MCF 10A (cell line): ENCODE measurements around the gene C1orf174. TPM values are rescaled to one million over a fixed set of nuclear protein-coding genes. Genes with fewer than 3 reads are reported as not detected.

Source experiments
- BruUV-seq: library from RNA; stranded (reverse); fragments of 400-500 nt; replicated peaks from 2 replicates; lab custom pipeline; 2021; lab: Mats Ljungman, UMichigan
- CTCF ChIA-PET: fragments of 300-600 bp; sonication (Branson Sonifier 250); formaldehyde crosslinking; extraction: SDS; loops from one replicate; lab custom pipeline; 2021; ENCODE audit warnings: antibody characterized with exemption, inconsistent platforms; lab: Yijun Ruan, JAX
- POLR2A ChIA-PET: fragments of 300-600, 350-650 bp; sonication (Branson Sonifier 250); formaldehyde crosslinking; extraction: SDS; loops from one replicate; lab custom pipeline; 2020; ENCODE audit warnings: antibody characterized with exemption, inconsistent platforms; lab: Yijun Ruan, JAX
- DNase-seq: peaks from one replicate; pipeline ENCODE4 v3.0.0-alpha.2; 2018; ENCODE audit not compliant: unreplicated experiment
- H3K27ac Mint-ChIP-seq: one replicate; pipeline ENCODE4 v1.8.0; 2022; ENCODE audit warnings: mild to moderate bottlenecking, low read depth, mixed read lengths; ENCODE audit not compliant: unreplicated experiment
- H3K27me3 Mint-ChIP-seq: one replicate; pipeline ENCODE4 v1.8.0; 2022; ENCODE audit warnings: mixed read lengths; ENCODE audit not compliant: insufficient read depth, unreplicated experiment
- H3K36me3 Mint-ChIP-seq: one replicate; pipeline ENCODE4 v1.8.0; 2022; ENCODE audit warnings: mild to moderate bottlenecking, moderate library complexity, mixed read lengths; ENCODE audit not compliant: insufficient read depth, unreplicated experiment
- H3K4me1 Mint-ChIP-seq: one replicate; pipeline ENCODE4 v1.8.0; 2022; ENCODE audit warnings: mixed read lengths; ENCODE audit not compliant: insufficient read depth, unreplicated experiment
- H3K4me3 Mint-ChIP-seq: one replicate; pipeline ENCODE4 v1.8.0; 2022; ENCODE audit warnings: mild to moderate bottlenecking, moderate library complexity, mixed read lengths; ENCODE audit not compliant: unreplicated experiment
- H3K9me3 Mint-ChIP-seq: one replicate; pipeline ENCODE4 v1.8.0; 2022; ENCODE audit warnings: mixed read lengths; ENCODE audit not compliant: unreplicated experiment
- intact Hi-C: fragments of 100-400 bp; cut with micrococcal nuclease; formaldehyde crosslinking; loops from 2 replicates; pipeline ENCODE4 v1.14.1; 2022
- total RNA-seq: library from RNA; stranded (reverse); gene quantifications from 2 replicates; pipeline ENCODE4 v1.2.3, GENCODE V29; 2022
- TF ChIP-seq, protein P1 (sequence below): fragments of 200-600 bp; IDR thresholded peaks from one replicate; pipeline ENCODE4 v1.8.0; 2022; ENCODE audit warnings: antibody characterized with exemption, mild to moderate bottlenecking; ENCODE audit not compliant: unreplicated experiment

C1orf174 gene
- total RNA-seq, 1 experiment from 2014 or later, result 24.4 TPM

DNA sequence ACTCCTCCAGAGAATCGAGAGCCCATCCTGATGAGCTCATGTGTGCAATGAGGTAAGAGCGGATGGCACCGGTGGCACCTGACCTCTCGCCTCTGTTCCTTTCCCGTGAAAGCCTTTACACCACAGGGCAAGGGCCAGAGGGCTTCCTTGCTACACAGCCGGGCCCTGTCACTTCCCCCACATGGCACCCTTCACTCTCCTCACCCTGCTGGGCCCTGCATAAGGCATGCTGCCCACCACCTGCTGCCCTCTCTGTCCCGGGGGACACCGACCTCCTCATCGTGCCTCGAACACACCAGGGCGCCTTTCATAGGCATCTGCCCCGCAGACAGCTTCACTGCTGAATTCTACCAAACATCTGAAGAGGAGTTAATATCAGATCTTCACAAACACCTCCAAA lies 45.1 kb upstream of the C1orf174 start:
- Mint-ChIP-seq H3K36me3 (no peaks in the 10 kb centered on the region), H3K27me3 (no peaks in the 10 kb centered on the region), H3K4me1 (no peaks in the 10 kb centered on the region), H3K4me3 (no peak overlapping the region), H3K9me3 (no peaks in the 10 kb centered on the region), H3K27ac (no peak overlapping the region)
- no TSS peak for BruUV-seq
- ChIA-PET POLR2A (no interaction called here), CTCF (no interaction called here)
- intact Hi-C loops, result no loop called here
- DNase-seq, result no peak
- TF ChIP-seq, protein P1, sequence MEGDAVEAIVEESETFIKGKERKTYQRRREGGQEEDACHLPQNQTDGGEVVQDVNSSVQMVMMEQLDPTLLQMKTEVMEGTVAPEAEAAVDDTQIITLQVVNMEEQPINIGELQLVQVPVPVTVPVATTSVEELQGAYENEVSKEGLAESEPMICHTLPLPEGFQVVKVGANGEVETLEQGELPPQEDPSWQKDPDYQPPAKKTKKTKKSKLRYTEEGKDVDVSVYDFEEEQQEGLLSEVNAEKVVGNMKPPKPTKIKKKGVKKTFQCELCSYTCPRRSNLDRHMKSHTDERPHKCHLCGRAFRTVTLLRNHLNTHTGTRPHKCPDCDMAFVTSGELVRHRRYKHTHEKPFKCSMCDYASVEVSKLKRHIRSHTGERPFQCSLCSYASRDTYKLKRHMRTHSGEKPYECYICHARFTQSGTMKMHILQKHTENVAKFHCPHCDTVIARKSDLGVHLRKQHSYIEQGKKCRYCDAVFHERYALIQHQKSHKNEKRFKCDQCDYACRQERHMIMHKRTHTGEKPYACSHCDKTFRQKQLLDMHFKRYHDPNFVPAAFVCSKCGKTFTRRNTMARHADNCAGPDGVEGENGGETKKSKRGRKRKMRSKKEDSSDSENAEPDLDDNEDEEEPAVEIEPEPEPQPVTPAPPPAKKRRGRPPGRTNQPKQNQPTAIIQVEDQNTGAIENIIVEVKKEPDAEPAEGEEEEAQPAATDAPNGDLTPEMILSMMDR, result no peak

DNA sequence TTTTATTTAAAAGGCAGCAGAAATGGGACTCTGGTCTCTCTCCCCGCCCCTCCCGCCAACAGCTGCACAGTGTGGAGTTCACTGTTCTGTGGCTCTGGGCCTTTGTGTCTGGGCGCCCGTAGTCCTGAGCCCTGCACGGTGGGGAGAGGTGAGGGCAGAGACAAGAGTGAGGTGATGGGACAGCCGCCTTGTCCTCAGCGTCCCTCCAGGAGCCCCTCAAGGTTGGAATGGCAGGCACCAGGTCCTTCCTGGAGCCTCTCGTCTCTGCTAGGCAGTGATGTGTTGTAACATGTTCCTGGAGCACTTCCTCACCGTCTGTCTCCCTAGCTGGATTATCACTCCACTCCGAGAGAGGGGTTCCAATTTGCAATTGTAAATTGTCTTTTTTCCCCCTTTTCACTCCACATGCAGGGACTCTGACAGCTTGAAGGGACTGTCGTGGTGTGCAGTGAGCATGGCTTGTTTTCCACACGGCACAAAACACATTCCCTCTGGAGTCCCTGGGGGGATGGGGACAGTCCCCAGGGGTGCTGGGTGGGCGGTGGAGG lies 44.6 kb upstream of the C1orf174 start:
- no peak overlapping the region for H3K27ac Mint-ChIP-seq
- intact Hi-C loops, result no loop called here
- H3K4me3 Mint-ChIP-seq, result no peak overlapping the region
- no peaks in the 10 kb centered on the region for H3K4me1 Mint-ChIP-seq
- DNase-seq, result no peak
- ChIA-PET POLR2A (no interaction called here), CTCF (no interaction called here)
- H3K27me3 Mint-ChIP-seq, result no peaks in the 10 kb centered on the region
- H3K36me3 Mint-ChIP-seq, result no peaks in the 10 kb centered on the region
- H3K9me3 Mint-ChIP-seq, result no peaks in the 10 kb centered on the region
- TF ChIP-seq, protein P1, result no peak
- no TSS peak for BruUV-seq

DNA sequence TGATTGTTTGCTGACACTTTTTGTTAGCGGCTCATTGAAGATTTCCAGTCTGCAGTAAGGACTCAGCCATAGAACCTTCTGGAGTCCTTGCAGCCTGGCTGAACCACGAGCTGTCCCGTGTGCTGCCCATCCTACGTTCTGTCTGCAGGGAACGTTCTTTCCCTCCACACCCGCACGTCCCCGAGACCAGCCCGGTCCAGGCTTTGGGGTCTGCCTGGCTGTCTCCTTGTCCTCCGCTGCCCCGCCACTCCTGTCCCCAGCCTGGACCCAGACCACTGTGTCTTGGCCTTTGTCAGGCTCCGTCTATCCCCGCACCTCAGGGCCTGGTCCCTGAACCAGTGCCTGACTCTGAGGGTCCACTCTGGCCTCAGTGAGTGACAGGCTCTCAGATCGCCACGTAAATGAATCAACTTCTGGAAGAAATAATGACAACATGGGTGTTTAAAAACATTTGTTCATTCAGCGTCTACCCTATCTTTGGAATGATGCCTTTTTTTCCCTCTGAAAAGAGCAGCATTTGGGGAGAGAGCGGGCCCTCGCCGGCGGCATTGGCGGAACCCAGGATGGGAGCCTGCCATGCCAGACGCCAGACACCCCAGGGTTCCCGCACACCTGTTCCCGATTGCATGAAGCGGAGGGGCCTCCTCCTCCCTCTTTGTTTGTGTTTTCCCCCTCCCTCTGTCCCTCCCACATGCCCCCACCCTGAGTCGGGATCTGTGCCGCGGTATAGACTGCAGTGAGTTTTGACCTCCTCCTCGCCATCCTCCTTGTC lies 43.9 kb upstream of the C1orf174 start:
- Mint-ChIP-seq H3K4me1 (no peaks in the 10 kb centered on the region), H3K4me3 (no peak overlapping the region)
- TF ChIP-seq, protein P1, result no peak

DNA sequence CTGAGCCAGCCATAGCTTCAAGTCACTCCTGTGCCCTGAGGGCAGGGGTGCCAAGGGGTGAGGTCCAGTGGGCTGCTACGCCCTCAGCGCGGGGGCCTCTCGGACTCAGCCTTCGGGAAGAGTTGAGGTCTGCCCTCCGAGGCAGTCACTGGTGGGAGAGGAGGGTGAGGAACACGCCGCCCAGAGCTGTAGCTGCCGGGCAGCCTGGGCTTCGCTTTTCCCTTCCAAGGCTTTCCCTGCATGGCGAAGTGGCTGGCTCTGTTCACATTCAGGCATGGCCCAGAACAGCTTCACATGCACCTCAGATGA lies 43.0 kb upstream of the C1orf174 start:
- no peak overlapping the region for H3K4me3 Mint-ChIP-seq
- DNase-seq, result no peak
- H3K27me3 Mint-ChIP-seq, result no peaks in the 10 kb centered on the region
- intact Hi-C loops, result no loop called here
- no peak overlapping the region for H3K27ac Mint-ChIP-seq
- peaks cover 6% of the 10 kb centered on the region for H3K9me3 Mint-ChIP-seq
- no peaks in the 10 kb centered on the region for H3K4me1 Mint-ChIP-seq
- TF ChIP-seq, protein P1, result no peak
- CTCF ChIA-PET, result no interaction called here
- POLR2A ChIA-PET, result interaction anchor here (0.6 kb wide), 1 partner anchor 10 kb away, joined by 3 read pairs; no protein-coding TSS in a partner anchor
- no peaks in the 10 kb centered on the region for H3K36me3 Mint-ChIP-seq
- no TSS peak for BruUV-seq

More for the DNA sequence above, 43.9 kb upstream of the C1orf174 start:
- BruUV-seq, result no TSS peak
- Mint-ChIP-seq H3K36me3 (no peaks in the 10 kb centered on the region), H3K9me3 (no peaks in the 10 kb centered on the region), H3K27me3 (no peaks in the 10 kb centered on the region), H3K27ac (no peak overlapping the region)
- DNase-seq, result no peak
- ChIA-PET CTCF (no interaction called here), POLR2A (no interaction called here)
- intact Hi-C loops, result no loop called here
